WTC11 (cell line): Measurements from ENCODE around the gene MYOF.

Experiments used
- CTCF ChIP-seq: fragments of 200-600 bp; IDR thresholded peaks from 2 replicates; pipeline ENCODE4 v1.8.0; 2022; ENCODE audit warnings: antibody characterized with exemption
- FOXK1 ChIP-seq: sonication (generic); formaldehyde crosslinking; IDR thresholded peaks from 2 replicates; pipeline ENCODE4 v1.8.0; 2022; ENCODE audit warnings: mild to moderate bottlenecking, moderate library complexity, missing genetic modification reagents
- PREB ChIP-seq: sonication (generic); formaldehyde crosslinking; IDR thresholded peaks from 2 replicates; pipeline ENCODE4 v1.8.1; 2022; ENCODE audit warnings: mild to moderate bottlenecking, missing genetic modification reagents, moderate library complexity, borderline replicate concordance
- ZNF281 ChIP-seq: sonication (generic); formaldehyde crosslinking; IDR thresholded peaks from 2 replicates; pipeline ENCODE4 v1.8.0; 2023; ENCODE audit warnings: mild to moderate bottlenecking, missing genetic modification reagents

GRCh38 chr10:93417266-93417665 lies 64.9 kb downstream of the MYOF start:
- TF ChIP-seq CTCF (no peak), FOXK1 (CRISPR knock-in tag) (no peak), ZNF281 (CRISPR knock-in tag) (no peak), PREB (CRISPR knock-in tag) (no peak)
